ENCODE data around the gene KRTAP4-9.
"Not testable (repeated sequence)": the region's sequence is repeated elsewhere in the genome, so short reads cannot be mapped to it uniquely, and the experiment has no call there.

KRTAP4-9 gene

GRCh38 chr17:41065829-41066624, 39.2 kb upstream of the KRTAP4-9 start, which contains the start of gene KRTAP2-4:
Gene KRTAP2-4, minus strand, starts transcription at chr17:41065879. Its CDS starts 34 bp downstream, at chr17:41065845.
- H3K4me3 ChIP-seq (ENCODE audit: low read depth, low read length), result no peak within 1 kb of the TSS
- TF ChIP-seq, protein P1, sequence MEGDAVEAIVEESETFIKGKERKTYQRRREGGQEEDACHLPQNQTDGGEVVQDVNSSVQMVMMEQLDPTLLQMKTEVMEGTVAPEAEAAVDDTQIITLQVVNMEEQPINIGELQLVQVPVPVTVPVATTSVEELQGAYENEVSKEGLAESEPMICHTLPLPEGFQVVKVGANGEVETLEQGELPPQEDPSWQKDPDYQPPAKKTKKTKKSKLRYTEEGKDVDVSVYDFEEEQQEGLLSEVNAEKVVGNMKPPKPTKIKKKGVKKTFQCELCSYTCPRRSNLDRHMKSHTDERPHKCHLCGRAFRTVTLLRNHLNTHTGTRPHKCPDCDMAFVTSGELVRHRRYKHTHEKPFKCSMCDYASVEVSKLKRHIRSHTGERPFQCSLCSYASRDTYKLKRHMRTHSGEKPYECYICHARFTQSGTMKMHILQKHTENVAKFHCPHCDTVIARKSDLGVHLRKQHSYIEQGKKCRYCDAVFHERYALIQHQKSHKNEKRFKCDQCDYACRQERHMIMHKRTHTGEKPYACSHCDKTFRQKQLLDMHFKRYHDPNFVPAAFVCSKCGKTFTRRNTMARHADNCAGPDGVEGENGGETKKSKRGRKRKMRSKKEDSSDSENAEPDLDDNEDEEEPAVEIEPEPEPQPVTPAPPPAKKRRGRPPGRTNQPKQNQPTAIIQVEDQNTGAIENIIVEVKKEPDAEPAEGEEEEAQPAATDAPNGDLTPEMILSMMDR (IDR thresholded peaks at IDR 0.05; ENCODE audit: low read depth, low read length), result no peak

DNA sequence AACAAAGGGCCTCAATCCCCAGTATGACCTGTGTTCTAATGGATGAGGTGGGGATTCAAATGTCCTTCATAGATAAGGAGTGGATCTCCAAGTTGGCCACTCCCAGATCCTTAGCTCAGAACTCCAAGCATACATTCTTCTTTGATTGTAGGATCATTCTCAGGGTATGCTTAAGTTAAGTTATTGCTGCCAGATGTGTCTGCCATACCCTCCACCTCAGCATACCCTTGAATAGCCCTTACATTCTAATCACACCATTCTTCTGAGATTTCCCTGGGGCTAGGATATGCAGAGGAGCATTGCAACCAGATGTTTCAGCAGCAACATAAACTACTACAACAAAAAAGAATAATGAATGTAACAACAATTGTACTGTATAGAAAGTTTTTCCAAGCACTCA, 37.9 kb upstream of the KRTAP4-9 start:
- TF ChIP-seq, protein P1 (IDR thresholded peaks at IDR 0.05; ENCODE audit: low read depth, low read length), result no peak
- no peak overlapping the region for H3K4me3 ChIP-seq (ENCODE audit: low read depth, low read length)

DNA sequence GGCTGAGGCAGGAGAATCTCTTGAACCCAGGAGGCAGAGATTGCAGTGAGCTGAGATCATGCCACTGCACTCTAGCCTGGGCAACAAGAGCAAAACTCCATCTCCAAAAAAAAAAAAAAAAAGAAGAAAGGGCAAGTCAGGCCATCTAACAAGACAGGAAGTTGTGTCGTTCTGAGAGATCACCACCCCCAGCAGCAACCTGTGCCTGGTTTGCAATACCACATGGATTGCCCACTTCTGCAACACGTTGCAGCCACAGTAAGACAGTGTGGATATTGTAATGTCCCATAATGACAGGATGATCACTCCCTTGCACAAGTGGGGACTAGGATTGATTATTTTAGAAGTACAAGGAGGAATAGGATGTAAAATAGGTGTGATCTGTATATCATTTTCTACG, 36.2 kb upstream of the KRTAP4-9 start:
- TF ChIP-seq, protein P1 (IDR thresholded peaks at IDR 0.05; ENCODE audit: low read depth, low read length), result no peak
- no peak overlapping the region for H3K4me3 ChIP-seq (ENCODE audit: low read depth, low read length)

GRCh38 chr17:41071606-41072360, 33.4 kb upstream of the KRTAP4-9 start:
- TF ChIP-seq, protein P1 (IDR thresholded peaks at IDR 0.05; ENCODE audit: low read depth, low read length), result no peak
- no peak overlapping the region for H3K4me3 ChIP-seq (ENCODE audit: low read depth, low read length)

DNA sequence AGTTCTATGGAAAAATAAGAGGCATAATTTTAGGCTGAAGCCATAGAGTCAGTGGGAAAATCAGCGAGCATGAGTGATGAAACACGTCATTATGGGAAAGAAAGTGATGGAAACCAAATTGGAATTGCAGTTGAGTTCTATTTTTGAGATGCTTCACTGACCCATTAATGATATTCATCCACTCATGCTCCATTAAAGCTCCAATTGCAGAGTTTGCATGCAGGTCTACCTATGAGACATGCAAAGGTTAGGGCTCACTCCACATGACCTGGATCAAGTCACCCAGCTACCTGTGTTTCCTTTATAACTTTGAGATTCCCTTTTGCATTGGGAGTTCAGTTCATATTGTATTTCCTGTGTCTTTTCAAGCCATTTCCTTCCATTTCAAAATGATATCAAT, 31.5 kb upstream of the KRTAP4-9 start:
- no peak overlapping the region for H3K4me3 ChIP-seq (ENCODE audit: low read depth, low read length)
- TF ChIP-seq, protein P1 (IDR thresholded peaks at IDR 0.05; ENCODE audit: low read depth, low read length), result no peak

GRCh38 chr17:41076788-41077187, 28.4 kb upstream of the KRTAP4-9 start:
- no peak overlapping the region for H3K4me3 ChIP-seq (ENCODE audit: low read depth, low read length)
- TF ChIP-seq, protein P1 (IDR thresholded peaks at IDR 0.05; ENCODE audit: low read depth, low read length), result no peak

GRCh38 chr17:41082626-41083025, 22.6 kb upstream of the KRTAP4-9 start:
- no peak overlapping the region for H3K4me3 ChIP-seq (ENCODE audit: low read depth, low read length)
- TF ChIP-seq, protein P1 (IDR thresholded peaks at IDR 0.05; ENCODE audit: low read depth, low read length), result no peak

GRCh38 chr17:41083427-41083826, 21.8 kb upstream of the KRTAP4-9 start:
- H3K4me3 ChIP-seq (ENCODE audit: low read depth, low read length), result not testable (repeated sequence)

DNA sequence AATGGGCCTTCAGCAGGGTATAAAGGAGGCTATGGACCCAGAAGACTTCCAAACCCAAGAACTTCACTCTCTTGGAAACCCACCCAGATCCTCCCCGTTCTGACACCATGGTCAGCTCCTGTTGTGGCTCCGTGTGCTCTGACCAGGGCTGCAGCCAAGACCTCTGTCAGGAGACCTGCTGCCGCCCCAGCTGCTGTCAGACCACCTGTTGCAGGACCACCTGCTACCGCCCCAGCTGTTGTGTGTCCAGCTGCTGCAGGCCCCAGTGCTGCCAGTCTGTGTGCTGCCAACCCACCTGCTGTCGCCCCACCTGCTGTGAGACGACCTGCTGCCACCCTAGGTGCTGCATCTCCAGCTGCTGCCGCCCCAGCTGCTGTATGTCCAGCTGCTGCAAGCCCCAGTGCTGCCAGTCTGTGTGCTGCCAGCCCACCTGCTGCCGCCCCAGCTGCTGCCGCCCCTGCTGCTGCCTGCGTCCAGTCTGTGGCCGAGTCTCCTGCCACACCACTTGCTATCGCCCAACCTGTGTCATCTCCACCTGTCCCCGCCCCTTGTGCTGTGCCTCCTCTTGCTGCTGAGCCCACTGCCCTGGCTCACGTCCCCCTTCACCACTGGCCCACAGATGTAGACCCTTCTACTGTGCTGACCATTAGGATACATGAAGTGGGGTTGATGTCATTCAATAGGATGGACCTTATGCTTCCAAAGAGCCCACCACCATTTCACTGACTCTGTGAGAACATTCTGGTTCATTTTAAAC, 20.9 kb upstream of the KRTAP4-9 start, which contains the start of gene KRTAP4-7:
Gene KRTAP4-7, plus strand, starts transcription at position 51 of the 757 bp plus-strand sequence. Its CDS starts 57 bp downstream, at position 108.
- H3K4me3 ChIP-seq (ENCODE audit: low read depth, low read length), result not testable (repeated sequence)
